Prostate gland (tissue), 2 donors: ENCODE results near the gene SAMD4A.

Source experiments
- POLR2A ChIP-seq: fragments of 450-650 bp; IDR thresholded peaks from one replicate; pipeline ENCODE4 v1.6.1; 2016; ENCODE audit warnings: antibody characterized with exemption, mild to moderate bottlenecking
- TF ChIP-seq, protein P1 (sequence below), 4 experiments: fragments of 200-600 bp in 2 of 4; fragments of 450-650 bp in 2 of 4; sonication (generic) in 2 of 4; IDR thresholded peaks; 1 replicate in 3 of 4; 2 replicates in 1 of 4; pipeline ENCODE4 v1.5.1; 2016 to 2019; ENCODE audit warnings: antibody characterized with exemption in 4 of 4, mild to moderate bottlenecking in 2 of 4, moderate library complexity in 2 of 4

DNA sequence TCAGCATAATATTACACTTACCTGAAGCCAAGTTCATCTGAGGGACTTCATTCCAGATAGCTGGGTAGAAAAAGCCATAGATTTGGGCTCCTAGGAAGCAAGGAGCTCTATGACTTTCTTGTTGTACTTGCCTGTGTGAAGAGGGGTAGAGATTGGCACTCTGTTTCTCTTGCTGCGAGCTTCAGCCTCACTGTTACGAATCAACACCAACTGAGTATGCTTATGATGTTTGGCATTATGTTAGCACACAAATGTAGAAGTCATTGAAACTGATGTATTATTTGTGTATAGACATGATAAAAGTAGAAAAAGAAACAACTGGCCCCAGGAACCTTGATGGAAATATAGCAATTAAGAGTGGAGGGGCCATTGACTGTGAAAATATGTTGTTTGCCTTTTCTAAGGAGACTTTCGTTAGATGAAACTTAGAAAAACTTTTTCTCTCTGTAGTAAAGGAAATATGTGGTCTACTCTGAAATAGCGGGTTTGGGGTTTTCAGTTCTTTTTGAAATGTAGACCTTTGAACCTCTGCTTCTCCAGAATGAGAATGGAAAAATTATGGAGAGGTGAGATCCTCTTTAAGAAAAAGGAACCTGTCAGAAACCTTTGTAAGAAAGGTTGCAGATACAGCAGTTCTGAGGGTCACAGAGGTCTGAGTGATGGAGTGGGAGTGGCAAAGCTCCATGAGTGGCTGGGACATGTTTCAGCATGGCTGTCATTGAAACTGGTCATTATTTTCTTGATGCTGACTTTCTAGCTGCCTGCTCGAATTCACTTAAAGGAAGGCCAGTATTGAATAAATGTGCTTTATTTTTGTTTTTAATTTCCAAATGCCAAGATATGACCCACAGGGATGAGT lies 175.8 kb downstream of the SAMD4A start:
- TF ChIP-seq, protein P1, sequence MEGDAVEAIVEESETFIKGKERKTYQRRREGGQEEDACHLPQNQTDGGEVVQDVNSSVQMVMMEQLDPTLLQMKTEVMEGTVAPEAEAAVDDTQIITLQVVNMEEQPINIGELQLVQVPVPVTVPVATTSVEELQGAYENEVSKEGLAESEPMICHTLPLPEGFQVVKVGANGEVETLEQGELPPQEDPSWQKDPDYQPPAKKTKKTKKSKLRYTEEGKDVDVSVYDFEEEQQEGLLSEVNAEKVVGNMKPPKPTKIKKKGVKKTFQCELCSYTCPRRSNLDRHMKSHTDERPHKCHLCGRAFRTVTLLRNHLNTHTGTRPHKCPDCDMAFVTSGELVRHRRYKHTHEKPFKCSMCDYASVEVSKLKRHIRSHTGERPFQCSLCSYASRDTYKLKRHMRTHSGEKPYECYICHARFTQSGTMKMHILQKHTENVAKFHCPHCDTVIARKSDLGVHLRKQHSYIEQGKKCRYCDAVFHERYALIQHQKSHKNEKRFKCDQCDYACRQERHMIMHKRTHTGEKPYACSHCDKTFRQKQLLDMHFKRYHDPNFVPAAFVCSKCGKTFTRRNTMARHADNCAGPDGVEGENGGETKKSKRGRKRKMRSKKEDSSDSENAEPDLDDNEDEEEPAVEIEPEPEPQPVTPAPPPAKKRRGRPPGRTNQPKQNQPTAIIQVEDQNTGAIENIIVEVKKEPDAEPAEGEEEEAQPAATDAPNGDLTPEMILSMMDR (IDR thresholded peaks at IDR 0.05): no peak
- TF ChIP-seq POLR2A: no peak
